OCI-LY7 (cell line): ENCODE results near the gene RAB3IL1. TPM values are rescaled to one million over a fixed set of nuclear protein-coding genes. Genes with fewer than 3 reads are reported as not detected.

ENCODE experiments used
- BruUV-seq: library from RNA; stranded (reverse); fragments of 400-500 nt; replicated peaks from 2 replicates; lab custom pipeline; 2021; lab: Mats Ljungman, UMichigan
- CTCF ChIA-PET: fragments of 300-600 bp; sonication (Branson Sonifier 250); formaldehyde crosslinking; loops from one replicate; lab custom pipeline; 2022; ENCODE audit warnings: antibody characterized with exemption; ENCODE audit not compliant: unreplicated experiment; lab: Charles Lee
- POLR2A ChIA-PET: fragments of 300-600 bp; sonication (Branson Sonifier 250); formaldehyde crosslinking; loops from one replicate; lab custom pipeline; 2022; ENCODE audit warnings: antibody characterized with exemption; lab: Charles Lee
- DNase-seq: peaks from one replicate; pipeline ENCODE4 v3.0.0-alpha.2; 2015; ENCODE audit warnings: low spot score
- H2AFZ ChIP-seq: fragments of 200-600 bp; sonication (generic), shearing (Covaris generic); 2 replicates; pipeline ENCODE4 v1.6.1; 2014; ENCODE audit warnings: mild to moderate bottlenecking, antibody characterized with exemption, low read length, moderate library complexity
- H3K27ac ChIP-seq: fragments of 200-600 bp; sonication (generic); 2 replicates; pipeline ENCODE4 v1.5.1; 2014; ENCODE audit warnings: mixed run types, low read depth, mild to moderate bottlenecking, moderate library complexity, low read length, inconsistent platforms; ENCODE audit not compliant: poor library complexity, severe bottlenecking
- H3K36me3 ChIP-seq: fragments of 200-600 bp; sonication (generic); 2 replicates; pipeline ENCODE4 v1.6.1; 2014; ENCODE audit warnings: mild to moderate bottlenecking, antibody characterized with exemption, low read length, moderate library complexity, mixed read lengths; ENCODE audit not compliant: insufficient read depth
- H3K4me1 ChIP-seq: fragments of 200-600 bp; sonication (generic); 2 replicates; pipeline ENCODE4 v1.5.1; 2014; ENCODE audit warnings: mild to moderate bottlenecking, low read length; ENCODE audit not compliant: insufficient read depth, poor library complexity, severe bottlenecking
- H3K4me2 ChIP-seq: fragments of 200-600 bp; sonication (generic); 2 replicates; pipeline ENCODE4 v1.6.1; 2014; ENCODE audit warnings: mild to moderate bottlenecking, low read length
- H3K4me3 ChIP-seq: fragments of 200-600 bp; sonication (generic); 2 replicates; pipeline ENCODE4 v1.5.1; 2014; ENCODE audit warnings: mild to moderate bottlenecking, low read depth, low read length; ENCODE audit not compliant: poor library complexity, severe bottlenecking
- H3K79me2 ChIP-seq: fragments of 200-600 bp; sonication (generic); 2 replicates; pipeline ENCODE4 v1.6.1; 2016; ENCODE audit warnings: low read depth, mild to moderate bottlenecking, low read length, moderate library complexity, mixed read lengths; ENCODE audit not compliant: insufficient read depth
- H3K9me2 ChIP-seq: fragments of 200-600 bp; sonication (generic); 2 replicates; pipeline ENCODE4 v1.6.1; 2016; ENCODE audit warnings: mild to moderate bottlenecking, low read length, mixed read lengths; ENCODE audit not compliant: insufficient read depth
- H3K9me3 ChIP-seq: fragments of 200-600 bp; sonication (generic); 2 replicates; pipeline ENCODE4 v1.6.1; 2014; ENCODE audit warnings: mild to moderate bottlenecking, mixed run types, low read length, mixed read lengths
- H4K20me1 ChIP-seq: fragments of 200-600 bp; sonication (generic); 2 replicates; pipeline ENCODE4 v1.6.1; 2014; ENCODE audit warnings: mild to moderate bottlenecking, antibody characterized with exemption, low read length, moderate library complexity, mixed read lengths; ENCODE audit not compliant: insufficient read depth
- EZH2phosphoT487 ChIP-seq: fragments of 200-600 bp; sonication (generic); IDR thresholded peaks from 2 replicates; pipeline ENCODE4 v1.6.1; 2018; ENCODE audit warnings: low read depth, borderline replicate concordance, mild to moderate bottlenecking, mixed run types, antibody characterized with exemption, low read length, moderate library complexity, mixed read lengths
- intact Hi-C: fragments of 100-400 bp; cut with micrococcal nuclease; formaldehyde crosslinking; loops from one replicate; pipeline ENCODE4 v1.10.0; 2022; ENCODE audit not compliant: unreplicated experiment
- total RNA-seq, 2 experiments: library from RNA; depleted of rRNA in 1 of 2; stranded (reverse); fragments of >200 nt in 1 of 2; shearing (Covaris generic) in 1 of 2; gene quantifications; 2 replicates each; pipeline ENCODE4 v1.2.3, GENCODE V29; 2014 to 2022
- TF ChIP-seq, protein P1 (sequence below): fragments of 200-600 bp; sonication (generic); conservative IDR thresholded peaks from 2 replicates; pipeline ENCODE4 v1.5.1; 2014; ENCODE audit warnings: mild to moderate bottlenecking, antibody characterized with exemption, low read length, moderate library complexity, mixed read lengths

The RAB3IL1 gene
- total RNA-seq, 2 experiments from 2014 or later: not detected

DNA sequence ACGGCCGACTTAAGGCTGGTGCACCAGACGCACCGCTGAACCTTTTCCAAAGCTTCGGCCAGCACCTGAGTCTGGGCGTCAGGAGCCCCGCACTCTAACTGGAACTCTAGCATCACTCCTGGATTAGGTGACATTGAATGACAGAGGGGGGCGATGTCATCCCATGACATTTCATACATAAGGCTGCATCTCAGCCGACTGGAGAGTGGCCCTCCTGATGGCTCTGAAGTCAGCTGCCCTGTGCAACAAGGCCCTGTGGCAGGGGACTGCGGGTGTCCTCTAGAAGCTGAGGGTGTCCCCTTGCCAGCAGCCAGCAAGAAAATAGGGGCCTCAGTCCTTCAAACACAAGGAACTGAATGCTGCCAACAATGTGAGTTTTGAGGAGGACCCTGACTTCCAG lies 16.0 kb downstream of the RAB3IL1 start:
- ChIA-PET CTCF (interaction anchor here (0.6 to 4.2 kb wide), 2 partner anchors 8 to 46 kb away, joined by 3 to 26 read pairs; no protein-coding TSS in a partner anchor), POLR2A (interaction anchor here (0.6 kb wide), 1 partner anchor 21 kb away, joined by 3 read pairs; no protein-coding TSS in a partner anchor)
- Histone ChIP-seq H3K9me2 (no peaks in the 10 kb centered on the region), H3K79me2 (no peaks in the 10 kb centered on the region), H3K9me3 (no peaks in the 10 kb centered on the region), H2AFZ (no peak overlapping the region), H3K27ac (no peak overlapping the region), H4K20me1 (no peaks in the 10 kb centered on the region), H3K4me3 (no peak overlapping the region), H3K4me2 (no peak overlapping the region), H3K4me1 (peaks cover 14% of the 10 kb centered on the region), H3K36me3 (no peaks in the 10 kb centered on the region)
- intact Hi-C loops: no loop called here
- no TSS peak for BruUV-seq
- TF ChIP-seq, protein P1, sequence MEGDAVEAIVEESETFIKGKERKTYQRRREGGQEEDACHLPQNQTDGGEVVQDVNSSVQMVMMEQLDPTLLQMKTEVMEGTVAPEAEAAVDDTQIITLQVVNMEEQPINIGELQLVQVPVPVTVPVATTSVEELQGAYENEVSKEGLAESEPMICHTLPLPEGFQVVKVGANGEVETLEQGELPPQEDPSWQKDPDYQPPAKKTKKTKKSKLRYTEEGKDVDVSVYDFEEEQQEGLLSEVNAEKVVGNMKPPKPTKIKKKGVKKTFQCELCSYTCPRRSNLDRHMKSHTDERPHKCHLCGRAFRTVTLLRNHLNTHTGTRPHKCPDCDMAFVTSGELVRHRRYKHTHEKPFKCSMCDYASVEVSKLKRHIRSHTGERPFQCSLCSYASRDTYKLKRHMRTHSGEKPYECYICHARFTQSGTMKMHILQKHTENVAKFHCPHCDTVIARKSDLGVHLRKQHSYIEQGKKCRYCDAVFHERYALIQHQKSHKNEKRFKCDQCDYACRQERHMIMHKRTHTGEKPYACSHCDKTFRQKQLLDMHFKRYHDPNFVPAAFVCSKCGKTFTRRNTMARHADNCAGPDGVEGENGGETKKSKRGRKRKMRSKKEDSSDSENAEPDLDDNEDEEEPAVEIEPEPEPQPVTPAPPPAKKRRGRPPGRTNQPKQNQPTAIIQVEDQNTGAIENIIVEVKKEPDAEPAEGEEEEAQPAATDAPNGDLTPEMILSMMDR: 0 out of 2 replicates have a peak, but pooled peaks have one; percentile 22
- no peak for TF ChIP-seq EZH2phosphoT487
- DNase-seq: no peak

DNA sequence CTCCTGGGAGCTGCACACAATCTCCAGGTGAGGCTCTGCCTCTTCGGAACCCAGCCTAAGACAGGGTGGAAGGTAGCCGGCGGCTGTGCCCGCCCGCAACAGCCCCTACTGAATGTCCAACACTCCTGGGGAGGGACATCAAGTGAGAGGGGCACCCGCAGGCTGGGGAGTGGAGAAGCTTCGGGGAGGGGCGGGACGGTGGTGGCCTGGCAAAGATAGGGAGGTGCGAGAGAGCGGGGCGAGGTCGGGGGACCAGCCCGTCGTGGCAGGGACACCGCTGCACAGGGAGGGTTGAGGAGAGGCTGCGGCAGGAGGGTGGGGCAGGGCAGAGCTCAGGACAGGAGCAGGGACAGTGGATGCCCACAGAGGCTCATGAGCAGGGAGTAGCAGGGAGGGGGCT lies 17.1 kb downstream of the RAB3IL1 start:
- POLR2A ChIA-PET: no interaction called here
- H3K4me1 ChIP-seq: peaks cover 14% of the 10 kb centered on the region
- no peaks in the 10 kb centered on the region for H4K20me1 ChIP-seq
- H3K27ac ChIP-seq: no peak overlapping the region
- CTCF ChIA-PET: interaction anchor here (4.2 kb wide), 1 partner anchor 47 kb away, joined by 26 read pairs; no protein-coding TSS in a partner anchor
- H3K36me3 ChIP-seq: no peaks in the 10 kb centered on the region
- intact Hi-C loops: no loop called here
- no peak overlapping the region for H3K4me3 ChIP-seq
- TF ChIP-seq, protein P1: no peak
- no peak for TF ChIP-seq EZH2phosphoT487
- H3K4me2 ChIP-seq: no peak overlapping the region
- H2AFZ ChIP-seq: no peak overlapping the region
- no TSS peak for BruUV-seq
- DNase-seq: no peak
- no peaks in the 10 kb centered on the region for H3K9me2 ChIP-seq
- no peaks in the 10 kb centered on the region for H3K79me2 ChIP-seq
- H3K9me3 ChIP-seq: no peaks in the 10 kb centered on the region
